HFF-Myc (cell line): ENCODE data around the gene PKP3.
"Not testable (repeated sequence)": the region's sequence is repeated elsewhere in the genome, so short reads cannot be mapped to it uniquely, and the experiment has no call there.

ENCODE experiments used
- DNase-seq: peaks from one replicate; pipeline ENCODE4 v3.0.0-alpha.2; 2011; ENCODE audit warnings: low read depth; ENCODE audit errors: extremely low read depth
- H3K4me3 ChIP-seq: replicated peaks from 2 replicates; pipeline ENCODE4 v1.5.1; 2011; ENCODE audit warnings: low read depth, mild to moderate bottlenecking, control low read depth, low read length
- TF ChIP-seq, protein P1 (sequence below): IDR thresholded peaks from 2 replicates; pipeline ENCODE4 v1.5.1; 2012; ENCODE audit warnings: mild to moderate bottlenecking, low read depth, low read length, control low read depth; ENCODE audit errors: missing control alignments

PKP3 gene, protein sequence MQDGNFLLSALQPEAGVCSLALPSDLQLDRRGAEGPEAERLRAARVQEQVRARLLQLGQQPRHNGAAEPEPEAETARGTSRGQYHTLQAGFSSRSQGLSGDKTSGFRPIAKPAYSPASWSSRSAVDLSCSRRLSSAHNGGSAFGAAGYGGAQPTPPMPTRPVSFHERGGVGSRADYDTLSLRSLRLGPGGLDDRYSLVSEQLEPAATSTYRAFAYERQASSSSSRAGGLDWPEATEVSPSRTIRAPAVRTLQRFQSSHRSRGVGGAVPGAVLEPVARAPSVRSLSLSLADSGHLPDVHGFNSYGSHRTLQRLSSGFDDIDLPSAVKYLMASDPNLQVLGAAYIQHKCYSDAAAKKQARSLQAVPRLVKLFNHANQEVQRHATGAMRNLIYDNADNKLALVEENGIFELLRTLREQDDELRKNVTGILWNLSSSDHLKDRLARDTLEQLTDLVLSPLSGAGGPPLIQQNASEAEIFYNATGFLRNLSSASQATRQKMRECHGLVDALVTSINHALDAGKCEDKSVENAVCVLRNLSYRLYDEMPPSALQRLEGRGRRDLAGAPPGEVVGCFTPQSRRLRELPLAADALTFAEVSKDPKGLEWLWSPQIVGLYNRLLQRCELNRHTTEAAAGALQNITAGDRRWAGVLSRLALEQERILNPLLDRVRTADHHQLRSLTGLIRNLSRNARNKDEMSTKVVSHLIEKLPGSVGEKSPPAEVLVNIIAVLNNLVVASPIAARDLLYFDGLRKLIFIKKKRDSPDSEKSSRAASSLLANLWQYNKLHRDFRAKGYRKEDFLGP

GRCh38 chr11:394034-394857, at the start of gene PKP3:
Gene PKP3, plus strand, starts transcription at chr11:394209. Its CDS starts 84 bp downstream, at chr11:394293.
- H3K4me3 ChIP-seq, result no peak within 1 kb of the TSS
- DNase-seq, result no peak
- TF ChIP-seq, protein P1, sequence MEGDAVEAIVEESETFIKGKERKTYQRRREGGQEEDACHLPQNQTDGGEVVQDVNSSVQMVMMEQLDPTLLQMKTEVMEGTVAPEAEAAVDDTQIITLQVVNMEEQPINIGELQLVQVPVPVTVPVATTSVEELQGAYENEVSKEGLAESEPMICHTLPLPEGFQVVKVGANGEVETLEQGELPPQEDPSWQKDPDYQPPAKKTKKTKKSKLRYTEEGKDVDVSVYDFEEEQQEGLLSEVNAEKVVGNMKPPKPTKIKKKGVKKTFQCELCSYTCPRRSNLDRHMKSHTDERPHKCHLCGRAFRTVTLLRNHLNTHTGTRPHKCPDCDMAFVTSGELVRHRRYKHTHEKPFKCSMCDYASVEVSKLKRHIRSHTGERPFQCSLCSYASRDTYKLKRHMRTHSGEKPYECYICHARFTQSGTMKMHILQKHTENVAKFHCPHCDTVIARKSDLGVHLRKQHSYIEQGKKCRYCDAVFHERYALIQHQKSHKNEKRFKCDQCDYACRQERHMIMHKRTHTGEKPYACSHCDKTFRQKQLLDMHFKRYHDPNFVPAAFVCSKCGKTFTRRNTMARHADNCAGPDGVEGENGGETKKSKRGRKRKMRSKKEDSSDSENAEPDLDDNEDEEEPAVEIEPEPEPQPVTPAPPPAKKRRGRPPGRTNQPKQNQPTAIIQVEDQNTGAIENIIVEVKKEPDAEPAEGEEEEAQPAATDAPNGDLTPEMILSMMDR, result no peak

DNA sequence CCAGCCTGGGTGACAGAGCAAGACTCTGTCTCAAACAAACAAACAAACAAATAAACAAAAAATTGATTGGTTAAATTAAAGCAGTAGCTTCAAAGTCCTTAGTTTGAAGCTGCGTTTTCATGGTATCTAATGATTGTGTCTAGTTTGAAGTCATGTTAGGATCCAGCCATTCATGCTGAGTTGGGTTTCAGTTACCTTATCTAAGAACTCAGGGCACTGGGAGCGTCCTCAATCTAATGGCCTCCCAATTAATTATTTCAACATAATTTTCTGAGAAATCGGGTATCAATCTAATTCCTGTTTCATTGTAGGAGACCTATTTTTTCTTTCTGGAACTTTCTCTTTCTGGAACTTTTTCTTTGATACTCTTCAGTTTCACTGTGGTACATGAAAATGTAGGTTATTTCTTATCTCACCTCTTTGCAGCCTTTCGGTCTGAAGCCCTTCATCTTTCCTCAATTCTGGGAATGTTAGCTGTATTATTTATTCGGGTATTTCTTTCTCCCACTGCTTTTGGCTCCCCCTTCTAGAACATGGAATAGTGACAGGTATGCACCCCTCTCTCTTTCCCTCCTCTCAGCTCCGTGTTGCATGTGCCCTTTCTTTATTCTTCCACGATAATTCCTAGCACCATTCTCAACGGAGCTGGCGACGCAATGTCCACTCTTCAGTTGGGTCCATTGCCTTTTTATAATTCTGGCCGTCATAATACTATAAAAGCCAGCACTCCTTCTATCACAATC, 49.0 kb upstream of the PKP3 start:
- no peak for DNase-seq
- TF ChIP-seq, protein P1, result no peak
- H3K4me3 ChIP-seq, result no peak overlapping the region

- H3K4me3 ChIP-seq, result no peak overlapping the region
- TF ChIP-seq, protein P1, result no peak
- DNase-seq, result no peak
These were observed 47.5 kb upstream of the PKP3 start for GRCh38 chr11:346529-346928.

DNA sequence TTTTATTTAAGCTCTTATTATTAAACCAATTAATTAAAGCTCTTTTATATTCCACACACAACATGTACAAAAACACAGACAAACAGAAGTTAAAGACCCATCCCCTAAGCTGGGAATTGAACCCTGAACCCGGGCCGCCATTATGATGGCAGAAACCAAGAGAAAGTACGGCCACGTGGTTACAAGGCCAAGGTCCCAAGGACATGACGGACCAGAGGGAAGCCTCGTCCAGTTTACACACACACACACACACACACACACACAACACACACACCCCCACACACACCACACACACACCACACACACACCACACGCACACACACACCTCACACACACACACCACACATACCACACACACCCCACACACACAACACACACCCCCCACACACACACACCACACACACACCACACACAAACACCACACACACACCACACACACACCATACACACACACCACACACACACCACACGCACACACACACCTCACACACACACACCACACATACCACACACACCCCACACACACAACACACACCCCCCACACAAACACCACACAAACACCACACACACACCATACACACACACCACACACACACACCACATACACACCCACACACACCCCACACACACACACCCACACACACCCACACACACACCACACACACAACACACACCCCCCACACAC, 44.6 kb upstream of the PKP3 start:
- not testable (repeated sequence) for H3K4me3 ChIP-seq, DNase-seq

GRCh38 chr11:350033-350722, 43.8 kb upstream of the PKP3 start:
- H3K4me3 ChIP-seq, DNase-seq: not testable (repeated sequence)

DNA sequence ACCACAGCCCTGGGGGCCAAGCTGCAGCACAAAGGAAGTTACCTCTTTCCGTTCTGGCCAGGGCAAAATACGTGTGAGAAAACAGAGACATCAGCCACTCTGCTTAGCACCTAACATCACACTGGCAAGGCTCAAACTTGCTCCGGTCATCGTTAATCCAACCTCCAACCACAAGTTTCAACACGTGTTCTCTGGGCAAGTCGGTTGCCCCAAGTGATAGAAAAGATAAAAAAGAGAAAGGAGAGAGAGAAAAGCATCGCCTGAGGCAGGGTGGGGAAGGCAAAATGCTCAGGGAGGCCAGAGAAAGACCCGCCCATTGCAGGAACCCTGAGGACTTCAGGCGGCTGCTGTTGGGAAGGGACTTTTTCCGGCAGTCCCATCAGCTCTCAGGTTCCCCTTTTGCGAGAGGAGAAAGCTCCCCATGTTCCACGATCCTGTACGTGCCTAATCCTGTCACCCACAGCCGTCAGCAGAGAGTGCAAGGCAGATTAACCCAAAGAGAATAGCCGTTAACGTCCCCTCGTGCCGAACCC, 43.2 kb upstream of the PKP3 start:
- no peak overlapping the region for H3K4me3 ChIP-seq
- DNase-seq, result no peak
- TF ChIP-seq, protein P1, result no peak
